ENCODE measurements around the gene RGS6. TPM values are rescaled to one million over a fixed set of nuclear protein-coding genes. Genes with fewer than 3 reads are reported as not detected.

RGS6 gene
- total RNA-seq, 2 experiments from 2014 or later = not detected

DNA sequence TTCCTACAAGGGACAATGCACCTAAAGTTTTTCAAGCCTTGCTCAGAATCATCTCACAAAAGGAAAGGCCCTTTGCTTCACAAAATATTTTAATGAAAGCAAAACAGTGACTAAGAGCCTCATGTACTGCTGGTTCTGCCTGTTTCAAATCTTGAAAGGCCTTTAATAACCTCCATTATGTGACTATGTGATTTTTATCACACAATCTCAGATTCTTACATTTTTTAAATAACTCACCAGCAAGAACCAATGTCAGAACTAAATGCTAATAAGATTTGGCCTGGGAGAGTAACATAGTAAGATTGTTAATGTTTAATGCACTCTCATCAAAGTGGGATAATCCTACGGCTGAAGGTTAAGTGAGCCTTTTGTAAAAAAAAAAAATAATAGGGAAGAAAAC lies 378.9 kb downstream of the RGS6 start:
- no peaks in the 10 kb centered on the region for H4K20me1 ChIP-seq (ENCODE audit: insufficient read depth, low read length)
- no peaks in the 10 kb centered on the region for H3K79me2 ChIP-seq (ENCODE audit: insufficient read depth, low read depth, low read length)
- no peak overlapping the region for H3K4me2 ChIP-seq (ENCODE audit: low read length)
- H3K36me3 ChIP-seq (ENCODE audit: insufficient read depth, low read length) = no peaks in the 10 kb centered on the region
- no peak for DNase-seq (ENCODE audit: low spot score)
- TF ChIP-seq CTCF (conservative IDR thresholded peaks at IDR 0.05; ENCODE audit: low read length) = no peak
- TF ChIP-seq EZH2phosphoT487 (IDR thresholded peaks at IDR 0.05; ENCODE audit: borderline replicate concordance, low read depth, low read length) = no peak
- H3K4me1 ChIP-seq (ENCODE audit: insufficient read depth, low read length, poor library complexity, severe bottlenecking) = no peaks in the 10 kb centered on the region
- H3K9me2 ChIP-seq (ENCODE audit: insufficient read depth, low read length) = no peaks in the 10 kb centered on the region
- H3K4me3 ChIP-seq (ENCODE audit: low read depth, low read length, poor library complexity, severe bottlenecking) = no peak overlapping the region
- H3K27ac ChIP-seq (ENCODE audit: low read depth, low read length, poor library complexity, severe bottlenecking) = no peak overlapping the region
- H2AFZ ChIP-seq (ENCODE audit: low read length) = no peak overlapping the region
- CTCF ChIA-PET (ENCODE audit: unreplicated experiment) = no interaction called here
- POLR2A ChIA-PET = no interaction called here
- no peaks in the 10 kb centered on the region for H3K9me3 ChIP-seq (ENCODE audit: low read length)
- no TSS peak for BruUV-seq (replicated peaks)
- intact Hi-C loops (cut with micrococcal nuclease; ENCODE audit: unreplicated experiment) = no loop called here

DNA sequence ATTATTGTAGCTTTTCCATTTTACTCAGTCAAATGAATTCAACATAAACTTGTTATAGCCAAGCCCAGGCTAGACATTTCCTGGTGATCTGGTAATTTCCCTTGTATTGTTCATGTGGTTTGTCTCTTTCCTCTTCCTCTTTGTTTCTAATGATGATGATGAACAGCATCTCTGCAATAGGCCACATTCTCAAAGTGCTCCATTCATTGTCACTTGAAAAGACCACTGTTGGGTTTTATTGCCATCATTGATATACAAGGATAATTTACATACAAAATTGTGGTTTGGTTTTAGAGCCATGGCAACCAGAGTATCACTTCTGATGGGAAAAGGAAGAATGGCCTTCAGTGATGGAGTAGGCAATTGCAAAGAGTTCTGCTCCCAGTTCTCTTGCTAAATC lies 379.3 kb downstream of the RGS6 start:
- BruUV-seq (replicated peaks) = no TSS peak
- intact Hi-C loops (cut with micrococcal nuclease; ENCODE audit: unreplicated experiment) = no loop called here
- H3K4me3 ChIP-seq (ENCODE audit: low read depth, low read length, poor library complexity, severe bottlenecking) = no peak overlapping the region

More for the DNA sequence above, 379.3 kb downstream of the RGS6 start:
- H3K79me2 ChIP-seq (ENCODE audit: insufficient read depth, low read depth, low read length) = no peaks in the 10 kb centered on the region
- no peak overlapping the region for H3K4me2 ChIP-seq (ENCODE audit: low read length)
- no peak overlapping the region for H2AFZ ChIP-seq (ENCODE audit: low read length)
- no peak for TF ChIP-seq CTCF (conservative IDR thresholded peaks at IDR 0.05; ENCODE audit: low read length)
- no peaks in the 10 kb centered on the region for H3K4me1 ChIP-seq (ENCODE audit: insufficient read depth, low read length, poor library complexity, severe bottlenecking)
- H4K20me1 ChIP-seq (ENCODE audit: insufficient read depth, low read length) = no peaks in the 10 kb centered on the region
- CTCF ChIA-PET (ENCODE audit: unreplicated experiment) = no interaction called here
- no peaks in the 10 kb centered on the region for H3K9me3 ChIP-seq (ENCODE audit: low read length)
- H3K9me2 ChIP-seq (ENCODE audit: insufficient read depth, low read length) = no peaks in the 10 kb centered on the region
- no peak overlapping the region for H3K27ac ChIP-seq (ENCODE audit: low read depth, low read length, poor library complexity, severe bottlenecking)
- no peaks in the 10 kb centered on the region for H3K36me3 ChIP-seq (ENCODE audit: insufficient read depth, low read length)
- DNase-seq (ENCODE audit: low spot score) = no peak
- POLR2A ChIA-PET = interaction anchor here (0.7 kb wide), 1 partner anchor 1342 kb away, joined by 7 read pairs; no protein-coding TSS in a partner anchor

Measured in OCI-LY7 (cell line).